HG02588 (cell line): ENCODE results near the gene KANSL3.

Experiments used
- ATAC-seq: cut with Tn5 transposase; IDR thresholded peaks from one replicate; pipeline ENCODE4 v1.9.1; 2021; ENCODE audit warnings: mild to moderate bottlenecking, moderate library complexity; ENCODE audit not compliant: unreplicated experiment

KANSL3 gene

DNA sequence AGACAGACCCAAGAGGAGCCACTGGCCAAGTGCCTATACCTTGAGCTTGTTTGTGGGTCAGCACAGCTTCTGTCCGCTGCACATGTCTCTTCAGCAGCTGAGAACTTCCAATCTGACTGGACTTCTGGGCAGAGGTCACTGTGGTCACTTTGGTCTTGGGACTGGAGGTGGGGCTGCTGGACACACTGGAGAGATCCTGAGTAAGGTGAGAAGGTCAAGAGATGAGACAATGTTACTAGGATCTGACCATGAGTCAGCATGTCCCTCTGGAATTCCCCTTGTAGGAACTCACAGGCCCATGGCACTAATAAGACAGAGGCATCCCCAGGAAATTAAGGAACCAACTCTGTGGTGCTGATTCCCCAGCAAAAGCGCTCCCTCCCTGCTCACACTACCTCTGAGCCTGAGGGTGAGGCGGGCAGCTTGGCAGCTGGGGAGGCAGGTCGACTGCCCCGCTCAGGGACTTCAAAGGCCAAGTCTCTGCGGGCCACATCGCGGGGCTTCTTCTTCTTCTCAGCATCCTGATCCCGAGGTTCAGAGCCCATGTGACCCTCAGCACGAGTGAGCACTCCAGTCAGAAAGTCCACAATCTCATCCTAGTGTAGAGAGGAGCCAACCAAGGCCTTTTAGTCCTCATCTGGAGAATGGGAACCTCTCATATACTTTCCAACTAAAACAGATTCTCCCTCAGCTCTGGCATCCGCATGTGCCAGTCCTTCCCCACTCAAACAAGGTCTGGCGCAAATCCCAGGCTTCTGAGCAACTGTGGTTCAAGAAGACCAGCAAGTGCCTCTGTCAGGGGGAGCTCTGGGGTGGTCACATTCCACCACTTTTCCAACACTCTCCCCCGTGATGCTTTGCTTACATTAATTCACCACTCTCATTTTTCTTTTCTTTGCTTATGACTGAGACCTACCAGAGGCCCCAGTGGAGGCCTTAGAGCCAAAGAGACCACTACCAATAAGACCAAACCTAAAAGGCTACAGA lies 29.4 kb downstream of the KANSL3 start:
- no peak for ATAC-seq

DNA sequence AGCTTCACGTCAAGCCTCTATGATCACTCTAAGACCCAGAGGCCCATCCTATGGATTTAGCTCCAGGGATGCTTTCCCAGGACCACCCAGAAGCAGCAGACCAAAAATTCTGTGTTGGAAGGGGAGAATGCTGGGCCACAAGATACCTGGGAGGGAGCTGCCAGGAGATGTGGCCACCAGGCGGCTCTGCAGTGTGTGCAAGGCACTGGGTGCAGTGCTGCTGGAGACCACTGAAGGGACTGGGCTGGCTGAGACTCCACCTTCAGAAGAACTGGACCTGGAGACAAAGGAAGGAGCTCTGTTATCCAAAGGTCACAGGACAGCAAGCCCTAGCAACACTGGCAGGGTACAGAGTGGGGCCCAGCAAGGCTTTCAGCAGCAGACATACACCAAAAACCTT lies 34.0 kb downstream of the KANSL3 start:
- ATAC-seq, result no peak

DNA sequence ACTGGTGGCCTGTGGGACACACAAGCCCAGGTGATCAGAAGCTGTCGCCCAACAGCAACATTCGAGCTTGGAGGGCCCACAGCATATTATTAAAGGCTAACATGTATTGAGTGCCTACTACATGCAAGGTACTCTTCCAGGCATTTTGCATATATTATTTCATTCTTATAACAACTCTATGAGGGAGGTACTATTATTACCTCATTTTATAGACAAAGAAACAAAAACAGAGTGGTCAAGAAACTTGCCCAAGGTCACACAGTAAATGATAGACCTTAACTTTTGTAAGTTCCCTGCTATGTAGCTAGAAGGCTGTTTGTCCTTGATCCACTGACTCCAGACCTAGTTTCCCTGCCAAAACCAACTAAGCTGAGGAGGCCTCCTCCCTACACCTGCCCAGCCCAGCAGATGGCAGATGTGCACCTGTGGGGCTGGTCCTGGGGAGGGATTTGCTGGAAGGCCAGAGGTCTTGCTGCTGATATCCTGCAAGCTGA lies 35.7 kb downstream of the KANSL3 start:
- ATAC-seq, result no peak

DNA sequence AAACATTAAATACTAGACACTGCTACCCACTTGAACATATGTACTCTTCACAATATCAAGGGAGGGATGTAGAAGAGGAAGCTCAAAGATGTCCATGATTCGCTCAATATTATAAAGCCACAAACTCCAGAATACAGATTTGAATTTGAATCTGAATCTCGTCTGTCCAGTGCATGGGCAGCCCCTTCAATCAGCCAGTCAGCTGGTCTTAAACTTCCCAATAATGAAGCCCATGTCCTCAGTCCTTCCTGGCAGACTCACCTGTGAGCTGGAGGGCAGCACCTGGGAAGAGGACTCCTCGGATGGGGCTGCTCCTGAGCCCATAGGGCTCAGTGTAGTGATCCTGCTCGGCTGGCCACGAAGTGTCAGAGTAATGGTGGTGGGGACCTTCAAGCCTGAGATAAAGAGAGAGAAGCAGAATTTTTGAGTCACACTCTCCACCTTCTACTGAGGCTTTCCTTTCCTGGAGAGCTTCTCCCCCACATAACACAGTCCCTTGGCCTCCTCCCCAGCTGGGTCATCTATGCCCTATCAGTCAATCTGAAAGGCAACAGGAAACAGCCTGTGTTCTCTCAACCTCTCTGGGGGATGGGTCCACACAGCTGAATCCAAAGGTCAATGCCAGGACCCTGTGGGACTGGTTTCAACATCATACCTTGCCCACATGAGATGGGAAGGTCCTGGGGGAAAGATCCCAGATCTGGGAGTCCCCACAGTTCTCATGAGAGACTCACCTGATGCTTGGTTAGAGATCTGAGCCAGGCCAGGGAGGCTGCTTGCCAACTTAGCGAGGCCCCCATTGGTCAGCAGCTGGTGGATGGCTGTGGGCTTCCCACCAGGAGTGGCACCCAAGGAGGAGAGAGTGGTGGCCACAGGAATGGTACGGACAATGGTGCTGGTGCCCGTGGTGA lies 36.5 kb downstream of the KANSL3 start:
- ATAC-seq, result no peak

DNA sequence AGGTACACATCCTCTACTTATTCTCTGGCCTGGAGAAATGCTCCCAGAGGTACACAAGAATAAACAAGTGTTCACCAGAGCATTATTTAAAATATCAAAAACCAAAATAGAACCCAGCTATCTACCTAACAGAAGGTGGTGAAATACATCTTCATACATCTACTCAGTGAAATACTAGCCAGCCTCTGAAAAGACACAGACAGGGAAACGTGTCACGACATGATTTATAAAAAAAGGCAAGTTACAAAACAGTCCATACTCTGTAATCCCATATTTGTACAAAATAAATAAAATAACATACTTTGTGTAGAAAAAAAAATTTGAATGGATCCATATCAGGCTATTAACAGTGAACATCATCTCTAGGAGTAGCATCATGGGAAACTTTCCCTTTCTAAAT lies 38.2 kb downstream of the KANSL3 start:
- ATAC-seq, result no peak

DNA sequence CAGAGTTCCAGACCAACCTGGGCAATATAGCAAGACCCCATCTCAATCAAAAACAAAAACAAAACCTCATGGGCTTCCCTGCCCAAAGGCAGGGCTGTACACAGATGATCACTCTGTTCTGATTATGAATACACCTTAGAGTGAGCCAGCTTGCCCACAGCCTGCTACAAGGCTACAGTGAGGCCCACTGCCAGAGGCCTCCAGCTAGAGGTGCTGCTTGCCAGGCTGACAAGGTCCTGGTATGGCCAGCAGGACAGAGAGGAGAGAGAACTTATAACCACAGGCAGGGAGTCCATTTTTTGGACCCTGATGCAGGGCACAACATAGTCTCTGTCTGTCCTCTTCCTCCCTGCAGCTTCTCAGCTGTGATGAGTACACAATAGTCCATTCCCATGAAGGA lies 41.5 kb downstream of the KANSL3 start:
- ATAC-seq, result no peak

DNA sequence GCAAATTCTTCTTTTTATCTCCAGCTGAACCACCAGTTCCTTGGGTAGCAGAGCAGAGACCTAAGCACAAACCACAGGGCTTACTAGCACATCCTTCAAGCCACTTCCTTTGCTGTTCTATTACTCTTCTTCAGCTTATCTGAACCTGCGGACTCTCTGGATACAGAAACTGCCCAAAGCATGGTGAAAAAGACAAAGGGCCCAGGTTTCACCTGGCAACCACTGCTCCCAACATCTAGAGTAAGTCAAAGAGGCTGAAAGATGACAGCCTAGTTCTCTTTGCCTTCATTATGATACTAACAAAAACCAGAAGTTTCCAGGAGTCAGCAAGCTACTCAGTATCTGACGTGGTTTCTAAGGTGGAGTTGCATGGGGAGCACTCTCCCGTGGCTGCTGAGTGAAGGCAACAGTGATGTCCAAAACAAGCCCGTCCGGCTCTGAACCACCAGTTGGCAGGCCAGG lies 43.4 kb downstream of the KANSL3 start:
- ATAC-seq, result no peak

DNA sequence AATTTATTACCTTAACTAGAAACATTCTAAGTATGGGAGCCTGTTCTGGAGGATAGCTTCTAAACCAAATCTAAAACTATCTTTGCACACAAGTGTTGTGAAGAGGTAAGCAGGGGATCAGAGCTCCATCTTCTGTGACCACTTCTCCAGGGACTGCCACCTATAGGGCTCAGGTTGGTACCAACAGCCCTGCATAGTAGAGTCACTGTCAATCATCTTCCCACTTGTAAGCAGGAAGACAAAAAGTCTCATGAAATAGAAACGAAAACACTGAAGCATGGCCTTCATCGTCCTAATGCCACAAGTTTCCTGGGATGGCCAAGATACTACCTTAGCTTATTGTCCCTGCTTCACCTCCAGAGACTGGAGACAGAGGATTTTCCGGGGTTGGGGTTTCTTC lies 43.8 kb downstream of the KANSL3 start:
- no peak for ATAC-seq

DNA sequence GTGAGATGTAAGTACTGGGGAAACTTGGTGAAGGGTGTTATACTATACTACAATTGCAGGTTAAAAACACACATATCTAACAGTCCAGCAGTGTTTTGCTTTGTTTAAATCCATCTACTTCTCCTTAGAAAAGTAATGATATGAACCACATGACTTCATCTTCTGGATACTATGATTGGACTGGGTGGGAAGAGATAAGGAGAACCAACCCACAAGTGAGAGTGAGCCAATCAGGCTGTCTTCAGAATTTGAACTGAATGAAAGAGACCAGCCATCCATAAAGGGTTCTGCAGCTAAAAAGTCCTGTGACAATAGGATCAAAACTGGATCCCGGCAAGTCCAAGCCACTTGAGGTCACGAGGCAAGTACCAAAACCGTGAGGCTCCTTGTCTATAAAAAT lies 46.6 kb downstream of the KANSL3 start:
- ATAC-seq, result no peak

DNA sequence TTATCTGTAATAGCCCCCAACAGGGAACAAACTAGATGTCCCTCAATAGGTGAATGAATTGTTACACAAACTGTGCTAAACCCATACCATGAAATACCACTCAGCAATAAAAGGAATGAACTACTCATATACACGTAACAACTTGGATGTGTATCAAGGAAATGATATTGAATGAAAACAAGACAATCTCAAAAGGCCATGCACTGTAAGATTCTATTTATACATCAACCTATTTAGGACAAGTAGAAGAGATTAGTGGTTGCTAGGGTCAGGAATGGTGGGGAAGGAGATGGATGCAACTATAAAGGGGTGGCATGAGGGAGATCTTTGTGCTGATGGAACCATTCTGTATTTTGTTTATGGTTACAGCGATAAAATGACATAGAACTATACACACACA lies 47.1 kb downstream of the KANSL3 start:
- ATAC-seq, result no peak

DNA sequence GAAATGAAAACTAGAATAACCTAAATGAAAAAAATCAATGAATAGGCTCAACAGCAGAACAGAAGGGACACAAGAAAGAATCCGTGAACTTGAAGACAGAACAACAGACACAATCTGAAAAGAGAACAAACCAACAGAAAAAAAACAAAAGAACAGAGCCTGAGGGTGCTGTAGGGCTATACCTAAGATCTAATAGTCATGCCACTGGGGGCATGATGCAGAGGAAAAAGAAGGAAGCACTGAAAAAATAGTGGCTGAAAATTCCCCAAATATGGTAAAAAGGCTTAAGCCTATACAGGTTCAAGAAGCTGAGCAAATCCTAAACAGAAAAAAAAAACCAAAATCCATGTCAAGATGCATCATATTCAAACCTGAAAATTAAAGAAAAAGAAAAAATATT lies 50.3 kb downstream of the KANSL3 start:
- ATAC-seq, result no peak

DNA sequence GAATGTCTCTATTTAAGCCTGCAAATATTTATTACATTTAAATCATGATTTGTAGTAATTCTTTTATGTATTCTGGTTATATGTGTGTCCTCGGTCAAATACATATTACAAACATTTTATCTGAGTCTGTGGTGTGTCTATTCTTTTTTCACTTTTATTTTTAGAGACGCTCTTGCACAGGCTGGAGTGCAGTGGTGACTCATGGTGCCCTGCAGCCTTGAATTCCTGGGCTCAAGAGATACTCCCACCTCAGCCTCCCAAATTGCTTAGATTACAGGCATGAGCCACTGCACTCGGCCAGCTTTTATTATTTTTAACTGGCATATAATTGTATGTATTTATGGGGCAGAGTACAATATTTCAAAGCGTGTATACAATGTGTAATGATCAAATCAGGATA lies 54.1 kb downstream of the KANSL3 start:
- no peak for ATAC-seq

DNA sequence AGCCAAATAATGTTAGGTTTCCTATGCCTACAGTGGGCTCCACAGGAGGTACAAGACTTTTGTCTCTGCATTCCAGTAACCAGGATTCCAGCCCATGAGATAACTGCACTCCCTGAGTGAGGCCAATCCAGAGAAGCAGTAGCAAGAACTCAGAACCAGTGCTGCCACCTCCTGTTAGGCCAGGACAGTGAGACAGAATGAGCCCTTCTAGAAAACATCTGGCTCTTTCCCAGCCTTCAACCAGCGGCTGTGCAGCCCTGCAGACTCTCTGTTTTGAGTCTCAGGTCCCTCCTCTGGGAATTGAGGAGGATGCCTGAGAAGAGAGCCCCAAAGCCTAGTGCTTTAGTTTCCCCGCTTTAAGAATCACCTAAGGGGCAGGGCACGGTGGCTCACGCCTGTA lies 57.3 kb downstream of the KANSL3 start:
- ATAC-seq, result no peak

DNA sequence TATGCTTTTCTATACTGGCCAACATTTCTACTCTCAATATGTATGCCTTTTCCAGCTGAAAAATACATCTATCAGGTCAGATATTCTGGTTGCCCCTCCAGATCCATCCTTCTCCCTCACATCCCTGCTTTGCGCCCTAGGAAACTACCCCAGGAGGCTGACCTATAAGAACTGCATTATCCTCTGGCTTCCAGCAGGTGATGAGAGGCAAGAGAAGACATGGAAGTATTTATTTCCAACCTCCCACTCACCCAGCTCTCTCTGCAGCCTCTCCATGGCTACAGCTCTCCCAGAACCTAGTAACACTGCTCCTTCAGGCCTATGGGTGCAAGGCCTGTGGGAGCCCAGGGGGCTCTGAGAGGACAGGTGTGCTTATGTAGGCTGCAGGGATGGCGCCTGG lies 58.7 kb downstream of the KANSL3 start:
- ATAC-seq, result no peak

DNA sequence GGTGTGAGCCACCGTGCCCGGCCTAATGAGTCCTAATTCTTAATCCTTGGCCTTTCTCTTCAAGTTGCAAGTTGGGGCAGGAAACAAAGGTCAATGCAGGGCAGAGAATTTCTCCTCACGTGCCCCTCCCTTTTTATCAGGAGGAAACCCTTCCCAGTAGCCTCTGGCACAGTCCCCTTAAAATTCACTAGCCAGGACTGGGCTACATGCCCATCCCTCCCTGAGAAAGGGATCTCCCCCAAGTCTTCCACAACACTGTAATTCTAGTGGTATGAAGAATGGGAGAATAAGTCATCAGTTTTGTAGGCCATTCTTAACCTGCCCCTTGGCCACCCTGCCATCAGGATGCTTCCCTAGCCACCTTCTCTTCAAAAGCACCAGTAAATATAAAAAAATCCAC lies 59.4 kb downstream of the KANSL3 start:
- no peak for ATAC-seq

DNA sequence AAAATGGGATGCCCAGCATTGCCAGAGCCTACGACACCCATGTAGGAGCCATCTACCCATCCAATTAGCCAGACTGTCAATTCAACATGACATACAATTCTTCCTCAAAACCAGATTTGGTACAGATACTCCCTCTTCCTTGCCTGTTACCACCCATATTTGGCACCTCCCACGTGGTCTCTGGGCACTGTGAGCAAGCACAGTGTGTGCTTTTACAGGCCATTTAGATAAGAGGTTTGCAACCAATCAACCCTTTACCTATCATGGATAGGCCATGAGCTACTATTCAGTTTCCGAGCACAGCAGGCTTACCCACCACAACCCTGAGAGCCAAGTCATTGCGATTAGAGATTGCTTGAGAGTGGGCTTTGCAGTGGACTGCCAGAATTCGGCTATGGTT lies 60.6 kb downstream of the KANSL3 start:
- no peak for ATAC-seq

DNA sequence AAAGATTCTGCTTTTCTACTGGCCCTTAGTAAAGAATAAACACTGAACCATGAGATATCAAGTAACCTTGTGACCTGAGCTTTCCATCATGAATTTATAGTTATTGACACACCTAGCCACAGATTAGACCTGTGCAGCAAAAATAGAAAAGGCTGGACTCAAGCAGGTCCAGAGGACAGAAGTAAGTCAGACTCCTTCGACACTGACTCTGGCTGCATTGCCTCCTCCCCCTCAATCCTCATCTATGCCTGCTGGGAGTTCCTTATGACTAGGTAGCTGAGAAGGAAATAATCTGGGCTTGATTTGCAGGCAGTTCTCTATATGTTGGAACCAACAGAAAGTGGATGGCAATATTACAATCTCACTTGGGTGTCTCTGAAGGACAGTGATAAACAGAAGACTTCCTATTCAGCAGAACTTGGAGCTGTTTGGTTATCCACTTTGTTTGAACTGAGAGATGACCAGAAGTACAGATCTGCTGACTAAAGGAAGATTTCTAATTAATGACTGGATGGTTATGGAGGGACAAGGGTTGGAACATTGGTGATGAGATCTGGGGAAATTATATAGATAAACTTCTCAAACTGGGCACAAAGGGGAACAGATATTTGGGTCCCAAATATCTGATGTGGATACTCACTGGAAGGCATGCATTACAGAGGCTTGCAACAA lies 62.2 kb downstream of the KANSL3 start:
- no peak for ATAC-seq

DNA sequence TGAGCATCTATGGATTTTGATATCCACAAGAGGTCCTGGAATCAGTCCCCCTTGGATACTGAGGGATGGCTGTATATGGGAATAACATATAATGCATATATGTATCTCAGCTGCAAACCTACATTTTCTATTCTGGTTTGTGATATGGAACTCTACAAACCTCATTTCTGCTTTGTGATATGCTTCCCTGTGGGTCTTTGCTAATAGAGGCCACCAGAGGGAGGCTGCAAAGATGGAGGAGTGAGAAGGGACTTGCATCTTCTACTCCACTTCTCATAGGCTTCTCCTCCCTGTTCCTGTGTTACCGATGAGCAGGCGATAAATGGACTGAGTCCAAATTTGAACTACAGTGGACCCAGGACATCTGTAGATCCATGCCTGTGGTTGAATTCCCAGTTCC lies 63.7 kb downstream of the KANSL3 start:
- ATAC-seq, result no peak

DNA sequence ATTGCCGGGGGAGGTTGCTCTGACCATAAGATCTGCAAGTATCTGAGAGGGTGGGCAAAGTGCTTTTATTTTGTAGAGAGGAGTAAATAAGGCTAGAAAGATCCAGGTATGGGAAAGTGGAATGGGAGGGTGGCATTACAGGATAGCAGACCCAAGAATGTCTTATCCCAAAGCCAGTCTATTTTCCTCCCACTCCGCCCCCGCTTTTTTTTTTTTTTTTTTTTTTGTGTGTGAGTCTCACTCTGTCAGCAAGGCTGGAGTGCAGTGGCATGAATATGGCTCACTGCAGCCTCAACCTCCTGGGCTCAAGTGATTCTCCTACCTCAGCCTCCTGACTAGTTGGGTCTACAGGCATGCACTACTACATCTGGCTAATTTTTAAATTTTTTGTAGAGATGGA lies 70.0 kb downstream of the KANSL3 start:
- ATAC-seq, result no peak

DNA sequence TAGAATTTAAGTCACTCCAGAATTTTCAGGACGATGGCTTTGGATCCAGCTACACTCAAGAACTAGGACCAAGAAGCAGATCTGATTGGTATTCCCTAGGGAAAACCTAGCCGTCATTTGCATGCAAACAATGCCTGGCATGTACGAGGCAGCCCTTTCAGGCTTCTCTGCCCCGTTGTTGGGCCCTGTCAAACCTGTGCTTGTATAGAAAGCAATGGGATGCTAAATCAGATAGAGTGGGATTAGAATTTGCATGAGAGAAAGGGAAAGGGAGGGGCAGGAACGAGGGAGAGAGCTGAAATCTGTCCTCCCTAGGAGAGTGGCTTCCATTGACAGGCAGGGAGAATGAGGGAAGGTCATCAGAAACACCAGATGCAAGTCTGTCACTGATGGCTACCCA lies 73.0 kb downstream of the KANSL3 start:
- no peak for ATAC-seq

DNA sequence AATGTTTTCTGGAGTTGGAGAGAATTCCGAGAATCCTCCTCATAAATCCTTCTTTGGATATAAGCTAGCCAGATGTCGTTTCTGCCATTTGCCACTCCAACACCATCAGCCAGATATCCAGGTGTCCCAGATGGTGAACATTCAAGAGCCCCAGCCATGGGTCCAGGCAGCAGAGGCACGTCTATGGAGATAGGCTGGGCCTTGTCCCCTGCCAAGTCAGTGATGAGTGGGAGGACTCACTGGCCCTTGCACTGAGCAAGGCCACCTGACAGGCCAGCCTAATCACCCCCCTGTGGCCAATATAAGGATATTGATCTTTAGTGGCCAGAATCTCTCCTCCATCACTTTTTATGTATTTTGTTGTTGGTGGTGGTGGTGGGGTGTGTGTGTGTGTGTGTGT lies 73.5 kb downstream of the KANSL3 start:
- no peak for ATAC-seq
